Measurements from ENCODE around the gene THSD7B. TPM values are rescaled to one million over a fixed set of nuclear protein-coding genes. Genes with fewer than 3 reads are reported as not detected.

Gene THSD7B
- total and polyA plus RNA-seq, 9 of the 15 experiments (the other 6 are each of a cell fraction or from before 2014, with no cell fraction given): not detected

GRCh38 chr2:137151731-137152130, 386.4 kb downstream of the THSD7B start:
- no TSS peak for BruUV-seq (replicated peaks)
- H3K9me1 ChIP-seq (ENCODE audit: control insufficient read depth, insufficient read depth, low read length): no peaks in the 10 kb centered on the region
- H3K79me2 ChIP-seq (ENCODE audit: control insufficient read depth, insufficient read depth, low read length): no peaks in the 10 kb centered on the region
- in situ Hi-C loops (cut with MboI) (no loop called here), intact Hi-C loops (cut with micrococcal nuclease) (no loop called here)
- no peak overlapping the region for H3K4me2 ChIP-seq (ENCODE audit: insufficient read depth, low read length)
- TF ChIP-seq ELF2 (CRISPR knock-in tag; IDR thresholded peaks at IDR 0.05) (no peak), KDM1A (IDR thresholded peaks at IDR 0.05) (no peak), TGIF2 (CRISPR knock-in tag; IDR thresholded peaks at IDR 0.05) (no peak), STAT5A (IDR thresholded peaks at IDR 0.05; ENCODE audit: borderline replicate concordance, low read length) (no peak), MBD2 (IDR thresholded peaks at IDR 0.05; ENCODE audit: borderline replicate concordance, low read depth) (no peak), ZNF12 (CRISPR knock-in tag; IDR thresholded peaks at IDR 0.05) (no peak), BDP1 (IDR thresholded peaks at IDR 0.05; ENCODE audit: insufficient read depth, insufficient read length) (no peak), FOXM1 (IDR thresholded peaks at IDR 0.05; ENCODE audit: low read depth) (no peak), FOXM1 (CRISPR knock-in tag; IDR thresholded peaks at IDR 0.05; ENCODE audit: low read depth) (no peak), POLR2A (conservative IDR thresholded peaks at IDR 0.05) (no peak), SIX5 (IDR thresholded peaks at IDR 0.05; ENCODE audit: borderline replicate concordance in 1 of 2, insufficient read depth in 1 of 2, low read depth in 1 of 2, low read length in 2 of 2) (no peak), SMAD4 (CRISPR knock-in tag; conservative IDR thresholded peaks at IDR 0.05) (no peak)
- TF ChIP-seq, protein P1, sequence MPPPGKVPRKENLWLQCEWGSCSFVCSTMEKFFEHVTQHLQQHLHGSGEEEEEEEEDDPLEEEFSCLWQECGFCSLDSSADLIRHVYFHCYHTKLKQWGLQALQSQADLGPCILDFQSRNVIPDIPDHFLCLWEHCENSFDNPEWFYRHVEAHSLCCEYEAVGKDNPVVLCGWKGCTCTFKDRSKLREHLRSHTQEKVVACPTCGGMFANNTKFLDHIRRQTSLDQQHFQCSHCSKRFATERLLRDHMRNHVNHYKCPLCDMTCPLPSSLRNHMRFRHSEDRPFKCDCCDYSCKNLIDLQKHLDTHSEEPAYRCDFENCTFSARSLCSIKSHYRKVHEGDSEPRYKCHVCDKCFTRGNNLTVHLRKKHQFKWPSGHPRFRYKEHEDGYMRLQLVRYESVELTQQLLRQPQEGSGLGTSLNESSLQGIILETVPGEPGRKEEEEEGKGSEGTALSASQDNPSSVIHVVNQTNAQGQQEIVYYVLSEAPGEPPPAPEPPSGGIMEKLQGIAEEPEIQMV (tag; conservative IDR thresholded peaks at IDR 0.05; ENCODE audit: low read depth): no peak
- no peaks in the 10 kb centered on the region for H4K20me1 ChIP-seq (replicated peaks; ENCODE audit: control insufficient read depth, insufficient read depth, low read length)
- ChIA-PET CTCF (ENCODE audit: low intra/inter-chr PET ratio) (no interaction called here), POLR2A (no interaction called here)
- no peak overlapping the region for H3K4me3 ChIP-seq
- no peaks in the 10 kb centered on the region for H3K4me1 ChIP-seq (replicated peaks in 1 of 2; ENCODE audit: control insufficient read depth in 2 of 2, insufficient read depth in 2 of 2, low read length in 2 of 2)
- no peaks in the 10 kb centered on the region for H3K9me3 ChIP-seq (replicated peaks; ENCODE audit: control insufficient read depth, insufficient read depth, low read depth, low read length)
- no peak for FAIRE-seq
- H3K9ac ChIP-seq (ENCODE audit: insufficient read depth in 1 of 2, low read depth in 2 of 2, low read length in 2 of 2): no peak overlapping the region
- no peak overlapping the region for H2AFZ ChIP-seq (ENCODE audit: low read depth, low read length)
- H3K36me3 ChIP-seq (ENCODE audit: control insufficient read depth, insufficient read depth, low read length): no peaks in the 10 kb centered on the region
- no peak for ATAC-seq
- no peak overlapping the region for H3K27ac ChIP-seq (ENCODE audit: extremely low read depth, low read depth, low read length)
- DNase-seq (ENCODE audit: extremely low read depth in 1 of 4, low spot score in 3 of 4): no peak
- H3K27me3 ChIP-seq (ENCODE audit: control insufficient read depth in 2 of 2, insufficient read depth in 2 of 2, low read length in 2 of 2): no peaks in the 10 kb centered on the region
- 0% methylated on average over 2 of the region's 2 CpGs for WGBS (ENCODE audit: insufficient coverage, low coverage, missing lambda C conversion rate)

All from K562 (cell line).